ENCODE data around the gene FGL2.
"Not testable (repeated sequence)": the region's sequence is repeated elsewhere in the genome, so short reads cannot be mapped to it uniquely, and the experiment has no call there.

The FGL2 gene, protein sequence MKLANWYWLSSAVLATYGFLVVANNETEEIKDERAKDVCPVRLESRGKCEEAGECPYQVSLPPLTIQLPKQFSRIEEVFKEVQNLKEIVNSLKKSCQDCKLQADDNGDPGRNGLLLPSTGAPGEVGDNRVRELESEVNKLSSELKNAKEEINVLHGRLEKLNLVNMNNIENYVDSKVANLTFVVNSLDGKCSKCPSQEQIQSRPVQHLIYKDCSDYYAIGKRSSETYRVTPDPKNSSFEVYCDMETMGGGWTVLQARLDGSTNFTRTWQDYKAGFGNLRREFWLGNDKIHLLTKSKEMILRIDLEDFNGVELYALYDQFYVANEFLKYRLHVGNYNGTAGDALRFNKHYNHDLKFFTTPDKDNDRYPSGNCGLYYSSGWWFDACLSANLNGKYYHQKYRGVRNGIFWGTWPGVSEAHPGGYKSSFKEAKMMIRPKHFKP

DNA sequence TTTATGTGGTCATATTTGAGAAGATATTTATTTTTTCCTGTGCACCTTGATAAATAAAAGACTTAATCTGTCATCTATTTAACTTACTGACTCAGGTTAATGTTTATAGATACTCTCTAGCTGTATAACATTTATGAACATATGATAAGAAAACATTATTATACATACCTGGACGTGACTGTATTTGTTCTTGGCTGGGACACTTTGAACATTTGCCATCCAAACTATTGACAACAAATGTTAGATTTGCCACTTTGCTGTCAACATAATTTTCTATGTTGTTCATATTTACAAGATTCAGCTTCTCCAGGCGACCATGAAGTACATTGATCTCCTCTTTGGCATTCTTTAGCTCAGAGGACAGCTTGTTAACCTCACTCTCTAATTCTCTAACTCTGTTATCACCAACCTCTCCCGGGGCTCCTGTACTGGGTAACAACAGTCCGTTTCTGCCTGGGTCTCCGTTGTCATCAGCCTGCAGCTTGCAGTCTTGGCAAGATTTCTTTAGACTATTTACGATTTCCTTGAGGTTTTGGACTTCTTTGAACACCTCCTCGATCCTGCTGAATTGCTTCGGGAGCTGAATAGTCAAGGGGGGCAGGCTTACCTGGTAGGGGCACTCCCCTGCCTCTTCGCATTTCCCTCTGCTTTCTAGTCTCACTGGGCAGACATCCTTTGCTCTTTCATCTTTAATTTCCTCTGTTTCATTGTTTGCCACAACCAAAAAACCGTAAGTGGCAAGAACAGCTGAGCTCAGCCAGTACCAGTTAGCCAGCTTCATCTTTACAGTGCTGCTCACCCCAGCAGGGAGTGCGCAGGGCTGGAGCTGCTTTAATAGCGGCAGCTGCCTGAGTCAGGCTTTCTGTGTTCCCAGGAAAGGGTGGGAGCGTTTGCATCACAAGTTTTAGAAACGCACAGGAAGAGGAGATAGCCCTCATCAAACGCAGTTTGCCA, at the start of gene FGL2:
FGL2 (minus strand) TSS at position 807 of the 954 bp plus-strand sequence; CDS start at position 781, 26 bp downstream.
- DNase-seq = no peak

DNA sequence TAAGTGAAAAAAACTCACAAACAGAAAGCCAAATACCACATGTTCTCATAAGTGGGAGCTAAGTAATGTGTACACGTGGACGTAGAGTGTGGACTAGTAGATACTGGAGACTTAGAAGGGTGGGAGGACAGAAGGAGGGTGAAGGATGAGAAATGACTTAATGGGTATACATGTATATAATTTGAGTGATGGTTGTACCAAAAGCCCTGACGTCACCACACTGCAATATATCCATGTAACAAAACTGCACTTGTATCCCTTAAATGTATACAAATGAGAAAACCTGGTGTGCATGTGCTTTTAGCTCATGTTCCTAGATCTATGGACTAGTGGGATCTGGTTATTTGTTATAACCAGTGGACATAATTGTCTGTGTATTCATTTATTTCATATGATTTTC, 48.5 kb upstream of the FGL2 start:
- DNase-seq = no peak

DNA sequence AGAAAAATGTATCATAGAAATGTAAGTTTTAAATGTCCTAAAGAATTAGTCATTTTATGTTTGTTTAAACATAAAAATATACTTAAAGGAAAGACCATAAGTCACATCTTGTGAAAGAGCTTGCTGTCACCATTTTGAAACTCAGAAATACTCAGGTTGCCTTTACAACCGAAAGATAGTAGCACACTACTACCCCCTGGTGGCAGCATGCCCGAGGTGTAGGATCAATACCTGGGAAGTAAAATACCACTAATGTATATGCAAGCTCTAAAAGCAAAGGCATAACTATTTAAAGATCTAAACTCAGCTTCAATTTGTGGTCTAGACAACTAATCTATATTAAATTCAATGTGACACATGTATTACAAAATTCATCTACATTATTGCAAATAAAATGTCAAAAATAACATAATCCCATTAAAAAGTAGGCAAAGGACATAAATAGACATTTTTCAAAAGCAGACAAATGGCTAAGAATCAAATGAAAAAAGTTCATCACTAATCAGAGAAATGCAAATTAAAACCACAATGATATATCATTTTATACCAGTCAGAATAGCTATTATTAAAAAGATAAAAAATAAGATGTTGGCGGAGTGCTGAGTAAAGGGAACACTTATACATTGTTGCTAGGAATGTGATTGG, 47.7 kb upstream of the FGL2 start:
- peak; percentile 90 for DNase-seq

DNA sequence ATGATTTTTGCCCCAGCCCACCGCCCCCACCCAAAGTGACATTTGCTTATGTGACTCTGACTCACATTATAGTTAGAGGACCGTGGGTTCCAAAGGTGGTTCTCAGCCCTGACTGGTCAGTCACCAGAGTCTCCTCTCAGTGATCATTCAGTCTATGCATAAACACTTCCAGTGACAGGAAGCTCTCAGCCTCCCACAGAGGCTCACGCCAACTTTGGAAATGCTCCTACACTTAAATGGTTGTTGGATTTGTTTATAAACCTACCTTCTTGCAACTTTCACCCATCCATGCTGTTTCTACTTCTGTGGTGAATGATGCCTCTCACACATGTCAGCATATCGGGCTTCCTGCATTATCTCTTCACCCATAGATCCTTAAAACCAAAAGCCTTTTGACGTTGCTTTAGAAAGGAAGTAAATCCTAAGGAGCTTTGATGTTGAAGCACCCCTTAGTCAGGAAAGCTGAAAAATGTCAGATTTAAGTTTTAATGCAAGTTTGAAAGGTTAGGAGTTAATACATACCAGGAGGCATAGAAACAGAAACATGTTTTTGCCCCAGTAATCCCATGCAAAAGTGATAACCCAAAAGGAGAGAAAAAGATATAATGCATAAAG, 46.5 kb upstream of the FGL2 start:
- DNase-seq = no peak

DNA sequence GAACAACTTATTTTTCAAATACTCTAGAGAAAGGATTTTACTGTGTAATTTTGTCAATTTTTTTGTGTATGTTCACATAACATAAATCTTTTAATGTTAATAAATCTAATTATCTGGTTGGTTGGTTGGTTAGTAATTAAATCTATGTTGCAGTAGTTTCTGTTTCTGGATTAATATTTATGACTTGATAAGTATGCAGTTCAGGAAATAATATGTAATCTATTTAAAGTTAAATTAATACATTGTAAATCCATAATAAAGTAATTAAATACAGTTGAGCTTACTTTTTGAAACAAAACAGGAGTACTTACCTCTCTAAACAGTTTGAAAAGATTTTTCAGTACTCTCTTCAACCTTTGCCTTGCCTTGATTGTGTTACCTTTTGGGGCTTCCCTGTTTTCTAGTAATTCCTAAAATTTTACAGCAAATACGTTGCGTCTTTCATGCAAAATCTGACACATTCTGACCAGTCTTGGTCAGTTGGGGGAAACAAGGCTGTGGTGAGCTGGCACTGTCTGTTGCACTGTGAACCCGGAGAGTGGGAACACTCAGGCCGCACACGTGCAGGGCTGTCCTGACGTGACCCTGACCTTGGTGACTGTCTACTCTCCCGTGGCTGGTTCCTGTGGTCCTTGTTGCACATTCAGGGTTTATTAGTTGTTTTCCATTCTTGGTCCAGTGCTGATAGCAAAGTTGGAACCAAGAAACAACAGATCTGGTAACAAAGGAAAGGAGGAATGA, 45.6 kb upstream of the FGL2 start:
- DNase-seq = no peak

DNA sequence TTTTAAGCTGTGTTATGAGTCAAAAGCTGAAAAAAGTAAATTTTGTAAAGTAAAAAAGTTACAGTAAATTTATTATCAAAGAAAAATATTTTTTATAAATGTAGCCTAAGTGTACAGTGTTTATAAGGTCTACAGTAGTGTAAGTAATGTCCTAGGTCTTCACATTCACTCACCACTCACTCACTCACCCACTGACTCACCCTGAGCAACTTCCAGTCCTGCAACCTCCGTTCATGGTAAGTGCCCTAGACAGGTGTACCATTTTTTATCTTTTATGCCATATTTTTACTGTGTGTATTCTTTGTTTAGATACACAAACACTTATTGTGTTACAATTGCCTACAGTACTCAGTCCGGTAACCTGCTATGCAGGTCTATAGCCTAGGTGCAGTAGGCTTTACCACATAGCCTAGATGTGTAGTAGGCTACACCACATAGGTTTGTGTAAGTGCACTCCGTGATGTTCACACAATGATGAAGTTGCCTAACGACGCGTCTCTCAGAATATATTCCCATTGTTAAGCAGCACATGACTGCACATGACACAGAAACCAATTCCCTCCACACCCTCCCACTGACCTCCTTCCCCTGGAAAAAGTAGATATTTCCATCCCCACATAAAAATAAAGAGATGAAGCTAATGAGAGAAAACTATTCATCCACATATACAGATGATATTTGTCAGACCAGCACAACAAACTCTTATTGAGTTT, 44.8 kb upstream of the FGL2 start:
- DNase-seq = peak; percentile 19

DNA sequence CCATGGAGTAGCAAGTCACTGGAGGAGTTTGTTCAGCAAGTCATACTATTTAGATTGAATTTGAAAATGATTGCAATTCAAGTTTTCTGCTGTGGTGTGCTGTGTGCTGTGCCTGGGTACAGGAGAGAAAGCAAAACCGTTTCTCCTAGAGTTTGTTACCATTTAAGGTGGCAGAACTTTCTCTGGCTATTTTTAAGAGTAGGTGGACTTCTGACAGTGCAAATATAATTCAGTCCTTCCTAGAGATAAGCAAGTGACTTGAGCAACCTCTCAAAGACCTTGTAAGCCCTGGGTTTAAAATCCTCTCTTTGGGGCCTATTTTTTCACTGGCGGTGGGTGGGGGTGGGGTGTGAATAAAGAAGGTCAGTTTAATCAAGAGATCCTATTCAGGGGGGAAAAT, 42.9 kb upstream of the FGL2 start:
- DNase-seq = no peak

DNA sequence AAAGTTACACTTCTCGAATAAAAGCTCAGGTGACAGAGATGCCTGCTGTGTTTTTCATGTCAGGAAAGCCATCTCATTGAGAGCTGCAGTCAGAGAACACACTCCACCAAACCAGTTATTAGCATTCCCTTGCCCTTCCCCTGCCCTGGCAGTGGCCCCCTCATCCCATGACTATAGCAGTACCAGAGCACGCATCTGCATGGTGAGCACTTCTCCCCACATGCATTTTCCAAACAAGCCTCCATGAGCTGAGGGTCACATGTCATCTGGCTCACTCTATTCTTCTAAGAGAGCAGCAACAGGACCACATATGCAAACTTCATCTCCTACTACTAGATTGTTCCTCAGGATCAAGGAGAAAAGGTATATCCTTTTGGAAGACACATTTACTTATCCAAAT, 42.4 kb upstream of the FGL2 start:
- DNase-seq = no peak

DNA sequence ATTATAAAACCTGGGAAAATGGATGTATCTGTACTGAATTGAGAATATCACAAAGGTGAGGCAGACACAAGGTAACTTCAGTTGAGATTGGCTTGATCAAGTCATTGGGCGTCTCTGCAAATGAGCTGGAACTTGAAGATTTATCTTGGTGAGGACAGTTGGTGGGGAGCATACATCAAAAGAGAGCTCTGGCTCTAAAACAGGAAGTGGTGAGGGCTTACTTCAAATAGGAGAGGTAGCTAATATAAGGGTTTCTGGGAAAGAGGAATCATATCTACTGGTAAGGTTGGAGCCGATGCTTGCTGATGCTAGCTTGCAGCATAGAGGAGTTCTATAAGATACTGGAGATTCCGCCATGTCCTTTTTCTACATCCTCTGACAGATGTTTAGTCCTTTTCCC, 39.9 kb upstream of the FGL2 start:
- no peak for DNase-seq

DNA sequence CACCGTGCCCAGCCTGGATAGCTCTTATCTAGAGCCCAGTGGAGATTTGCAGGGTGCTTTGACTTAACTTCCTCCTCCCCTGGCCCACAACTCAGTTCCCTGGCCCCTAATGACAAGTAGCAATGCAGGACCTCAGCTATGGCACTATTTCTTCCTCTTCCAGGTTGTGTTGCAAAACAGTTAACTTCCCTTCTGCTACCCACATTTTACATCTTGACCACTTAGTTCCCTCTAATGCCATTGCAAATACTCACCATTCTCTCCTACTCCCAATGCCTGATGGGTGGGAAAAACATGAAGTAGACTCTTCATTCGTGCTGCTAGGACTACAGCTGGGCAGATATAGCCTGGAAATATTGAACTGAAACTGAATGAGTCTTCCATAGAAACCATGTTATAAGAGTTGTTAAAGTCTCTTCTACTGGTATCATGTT, 39.1 kb upstream of the FGL2 start:
- no peak for DNase-seq

DNA sequence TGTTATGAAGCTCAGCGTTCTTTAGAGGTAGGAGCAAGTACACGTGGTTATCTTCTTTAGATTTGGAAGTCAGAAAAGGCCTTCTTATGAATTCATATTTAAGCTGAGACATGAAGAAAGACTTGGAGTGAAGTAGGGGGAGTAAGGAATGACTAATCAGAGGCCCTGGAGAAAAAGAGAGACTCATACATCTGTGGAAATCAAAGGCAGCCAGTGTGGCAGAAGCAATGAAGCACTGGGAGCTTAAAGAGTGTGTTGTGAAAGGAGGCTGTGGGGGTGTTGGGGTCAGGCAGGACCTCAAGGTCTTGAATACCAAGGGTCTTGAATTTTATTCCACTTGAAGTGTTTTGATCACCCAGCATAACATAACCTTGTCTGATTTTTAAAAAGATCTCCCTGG, 35.7 kb upstream of the FGL2 start:
- no peak for DNase-seq

DNA sequence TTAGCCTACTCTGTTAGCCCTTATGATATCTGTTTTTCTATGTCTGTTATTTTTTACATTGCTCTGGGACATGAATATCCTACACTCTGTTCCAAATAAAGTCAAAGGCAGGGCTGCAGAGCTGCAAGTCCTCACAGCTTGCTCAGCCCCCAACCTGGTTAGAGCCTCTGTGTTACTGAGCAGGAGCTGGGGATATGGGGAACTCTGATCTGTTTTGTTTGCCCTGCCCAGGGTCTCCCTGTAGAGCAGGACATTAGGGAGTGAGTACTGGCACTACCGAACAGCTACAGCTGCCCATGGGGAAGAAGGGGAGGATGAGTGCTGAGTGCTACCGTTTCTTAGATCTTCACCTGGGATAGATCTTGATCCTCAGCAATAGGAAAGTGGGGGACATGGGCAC, 32.8 kb upstream of the FGL2 start:
- no peak for DNase-seq

DNA sequence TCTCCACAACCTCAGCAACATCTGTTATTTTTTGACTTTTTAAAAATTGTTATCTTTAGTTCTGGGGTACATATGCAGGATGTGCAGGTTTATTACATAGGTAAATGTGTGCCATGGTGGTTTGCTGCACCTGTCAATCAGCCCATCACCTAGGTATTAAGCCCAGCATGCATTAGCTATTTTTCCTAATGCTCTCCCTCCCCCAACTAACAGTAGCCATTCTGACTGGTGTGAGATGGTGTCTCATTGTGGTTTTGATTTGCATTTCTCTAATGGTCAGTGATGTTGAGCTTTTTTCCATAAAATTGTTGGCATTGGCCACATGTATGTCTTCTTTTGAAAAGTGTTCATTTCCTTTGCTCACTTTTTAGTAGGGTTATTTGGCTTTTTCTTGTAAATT, 29.2 kb upstream of the FGL2 start:
- not testable (repeated sequence) for DNase-seq

DNA sequence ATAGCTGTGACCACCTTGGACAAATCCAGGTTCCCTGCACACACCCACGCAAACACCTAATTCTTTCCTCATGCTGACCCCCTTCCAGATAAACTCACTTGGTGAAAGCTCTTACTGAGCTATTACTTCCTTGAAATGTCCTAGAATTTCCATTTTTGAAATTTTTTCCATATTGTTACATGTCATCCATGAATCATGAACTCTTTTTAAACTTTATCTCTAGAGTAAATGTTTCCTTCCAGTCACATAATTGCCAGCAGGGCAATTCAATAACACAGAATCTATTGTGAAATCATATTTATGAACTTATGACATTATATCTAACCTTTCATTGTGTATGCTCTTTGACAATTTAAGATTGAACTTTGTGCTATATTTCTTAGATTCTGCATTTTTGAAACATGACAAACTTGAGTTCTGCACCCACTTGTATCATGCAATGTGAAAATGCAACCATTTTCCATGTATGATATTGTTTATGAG, 26.8 kb upstream of the FGL2 start:
- no peak for DNase-seq

DNA sequence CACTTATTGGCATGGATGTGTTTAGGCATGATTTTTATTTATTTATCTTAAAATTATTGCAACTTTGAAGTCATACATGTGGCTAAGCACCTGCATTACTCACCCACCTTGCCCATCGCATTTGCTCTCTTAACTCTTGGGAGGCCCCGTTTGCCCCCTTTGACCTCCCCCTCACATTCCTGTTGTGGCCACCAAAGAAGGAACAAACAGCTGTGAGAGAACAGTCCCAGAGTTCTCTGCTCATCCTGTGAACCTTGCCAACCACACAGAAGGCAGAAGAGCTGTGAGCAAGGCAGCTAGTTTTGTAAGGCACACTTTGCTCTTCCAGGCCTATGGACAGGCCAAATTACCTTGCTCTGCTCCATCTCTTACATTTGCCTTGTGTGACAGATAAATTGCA, 23.6 kb upstream of the FGL2 start:
- DNase-seq = no peak

DNA sequence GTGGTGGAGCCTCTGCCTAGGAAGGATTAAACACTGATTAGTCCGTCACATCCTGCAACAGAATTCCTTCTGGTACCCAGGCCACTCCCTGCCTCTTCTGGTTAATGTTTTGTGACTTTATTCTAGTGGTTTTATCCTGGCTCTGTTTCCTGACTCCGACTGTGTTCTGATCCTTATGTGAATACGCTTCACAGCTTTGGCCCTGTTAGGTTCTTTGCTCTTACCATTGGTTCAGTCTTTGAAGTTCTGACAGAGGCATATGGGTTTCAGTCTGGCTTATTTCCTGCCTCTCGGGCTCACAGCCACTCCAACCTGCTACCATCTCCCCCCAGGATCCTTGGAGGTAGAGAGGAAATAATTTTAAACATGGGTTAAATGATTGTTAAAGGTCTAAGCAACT, 23.2 kb upstream of the FGL2 start:
- no peak for DNase-seq

DNA sequence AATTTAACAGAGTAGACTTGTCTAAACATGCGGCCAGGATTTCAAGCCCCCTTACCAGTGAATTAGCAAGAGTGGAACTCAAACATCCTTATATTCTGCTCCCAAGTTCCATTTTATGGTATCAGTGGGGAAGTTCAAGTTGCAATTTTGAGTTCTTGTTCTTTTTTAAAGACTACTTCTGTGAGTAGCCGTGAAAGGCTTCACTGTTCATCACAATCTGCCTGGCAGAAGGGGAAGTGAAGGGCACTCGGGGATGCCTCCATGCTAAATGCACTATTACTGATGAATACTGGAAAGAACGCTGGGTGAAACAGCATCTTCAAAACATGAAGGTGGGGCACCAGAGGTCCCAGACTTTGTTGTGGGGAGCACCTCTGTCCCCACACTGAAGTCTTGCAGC, 22.4 kb upstream of the FGL2 start:
- DNase-seq = no peak

DNA sequence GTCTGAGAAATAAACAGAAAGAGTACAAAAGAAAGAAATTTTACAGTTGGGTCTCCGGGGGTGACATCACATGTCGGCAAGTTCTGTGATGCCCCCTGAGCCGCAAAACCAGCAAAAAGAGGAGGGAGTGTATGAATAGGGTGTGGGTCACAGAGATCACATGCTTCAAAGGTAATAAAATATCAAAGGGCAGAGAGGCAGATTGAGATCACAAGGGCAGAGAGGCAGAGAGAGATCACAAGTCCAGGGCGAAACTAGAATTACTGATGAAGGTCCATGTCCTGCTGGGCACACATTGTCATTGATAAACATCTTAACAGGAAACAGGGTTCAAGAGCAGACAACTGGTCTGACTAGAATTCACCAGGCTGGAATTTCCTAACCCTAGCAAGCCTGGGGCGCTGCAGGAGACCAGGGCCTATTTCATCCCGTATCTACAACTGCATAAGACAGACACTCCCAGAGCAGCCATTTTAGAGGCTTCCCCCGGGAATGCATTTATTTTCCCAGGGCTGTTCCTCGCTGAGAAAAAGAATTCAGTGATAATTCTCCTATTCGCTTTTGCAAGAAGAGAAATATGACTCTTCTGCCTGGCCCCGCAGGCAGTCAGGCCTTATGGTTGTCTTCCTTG, 20.2 kb upstream of the FGL2 start:
- peak; percentile 17 for DNase-seq

DNA sequence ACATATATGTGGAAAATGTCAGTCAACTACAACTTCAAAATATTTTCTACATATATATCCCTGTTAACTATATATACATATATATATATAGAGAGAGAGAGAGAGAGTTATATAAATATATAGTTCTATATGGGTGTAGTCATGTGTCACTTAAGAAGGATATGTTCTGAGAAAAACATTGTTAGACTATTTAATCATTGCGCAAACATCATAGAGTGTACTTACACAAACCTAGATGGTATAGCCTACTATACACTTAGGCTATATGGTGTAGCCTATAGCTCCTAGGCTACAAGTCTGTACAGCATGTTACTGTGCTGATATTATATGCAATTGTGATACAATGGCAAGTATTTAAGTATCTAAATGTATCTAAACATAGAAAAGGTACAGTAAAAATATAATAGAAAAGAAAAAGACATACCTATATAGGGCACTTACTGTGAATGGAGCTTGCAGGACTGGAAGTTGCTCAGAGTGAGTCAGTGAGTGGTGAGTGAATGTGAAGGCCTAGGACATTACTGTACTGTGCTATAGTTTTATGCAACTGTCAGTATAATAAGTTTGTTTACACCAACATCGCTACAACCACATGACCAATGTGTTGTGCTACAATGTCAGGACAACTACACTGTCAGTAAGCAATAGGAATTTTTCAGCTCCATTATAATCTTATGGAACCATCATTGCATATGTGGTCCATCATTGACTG, 18.0 kb upstream of the FGL2 start:
- no peak for DNase-seq

DNA sequence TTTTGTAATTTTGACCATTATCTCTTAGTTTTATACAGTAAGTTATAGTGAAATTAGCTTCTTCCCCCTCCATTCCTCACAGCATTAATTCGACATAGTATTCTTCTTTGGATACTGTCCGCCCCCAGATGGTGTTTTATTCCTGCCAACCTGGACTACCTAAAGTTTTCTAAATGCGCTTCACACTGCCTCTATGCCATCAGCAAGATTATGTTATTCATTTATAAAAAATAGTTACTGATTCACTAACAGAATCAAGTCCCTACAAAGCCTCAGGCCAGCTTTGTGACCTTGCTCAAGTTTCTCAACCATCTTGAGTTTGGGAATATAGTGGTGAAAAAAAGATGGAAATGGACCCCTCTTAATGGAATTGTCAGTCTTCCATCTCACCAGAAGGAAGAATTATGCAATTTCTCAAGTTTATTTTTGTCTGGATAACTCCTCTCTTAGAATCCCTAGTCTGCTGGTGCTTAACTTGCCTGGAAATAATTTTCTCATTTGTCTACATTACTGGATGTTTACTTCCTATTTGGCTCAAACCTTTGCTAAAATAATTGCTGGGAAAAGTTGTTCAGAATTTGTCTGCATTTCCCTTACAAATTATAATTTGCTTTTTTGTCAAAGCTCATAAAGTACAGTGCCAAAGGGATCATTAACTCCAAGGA, 16.7 kb upstream of the FGL2 start:
- no peak for DNase-seq

Data from DMS53 (cell line).